ENCODE results near the gene GAS7.
"Not testable (repeated sequence)": the region's sequence is repeated elsewhere in the genome, so short reads cannot be mapped to it uniquely, and the experiment has no call there.

- TF ChIP-seq, protein P1, sequence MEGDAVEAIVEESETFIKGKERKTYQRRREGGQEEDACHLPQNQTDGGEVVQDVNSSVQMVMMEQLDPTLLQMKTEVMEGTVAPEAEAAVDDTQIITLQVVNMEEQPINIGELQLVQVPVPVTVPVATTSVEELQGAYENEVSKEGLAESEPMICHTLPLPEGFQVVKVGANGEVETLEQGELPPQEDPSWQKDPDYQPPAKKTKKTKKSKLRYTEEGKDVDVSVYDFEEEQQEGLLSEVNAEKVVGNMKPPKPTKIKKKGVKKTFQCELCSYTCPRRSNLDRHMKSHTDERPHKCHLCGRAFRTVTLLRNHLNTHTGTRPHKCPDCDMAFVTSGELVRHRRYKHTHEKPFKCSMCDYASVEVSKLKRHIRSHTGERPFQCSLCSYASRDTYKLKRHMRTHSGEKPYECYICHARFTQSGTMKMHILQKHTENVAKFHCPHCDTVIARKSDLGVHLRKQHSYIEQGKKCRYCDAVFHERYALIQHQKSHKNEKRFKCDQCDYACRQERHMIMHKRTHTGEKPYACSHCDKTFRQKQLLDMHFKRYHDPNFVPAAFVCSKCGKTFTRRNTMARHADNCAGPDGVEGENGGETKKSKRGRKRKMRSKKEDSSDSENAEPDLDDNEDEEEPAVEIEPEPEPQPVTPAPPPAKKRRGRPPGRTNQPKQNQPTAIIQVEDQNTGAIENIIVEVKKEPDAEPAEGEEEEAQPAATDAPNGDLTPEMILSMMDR (IDR thresholded peaks at IDR 0.05) = not testable (repeated sequence)
- TF ChIP-seq POLR2A (IDR thresholded peaks at IDR 0.05) = not testable (repeated sequence)
Observed at GRCh38 chr17:10002567-10003360, 195.6 kb downstream of the GAS7 start.
